GM23338 (cell line): ENCODE results near the gene MTHFD2. TPM values are rescaled to one million over a fixed set of nuclear protein-coding genes. Genes with fewer than 3 reads are reported as not detected.
A peak's percentile ranks its signal among the peaks of the same experiment; 100 is the strongest.

Source experiments
- ATAC-seq: fragments of 200-7000 bp; cut with Tn5 transposase; 3 replicates; pipeline ENCODE4 v1.9.1; 2020
- DNase-seq: peaks from one replicate; pipeline ENCODE4 v3.0.0-alpha.2; 2015; ENCODE audit warnings: low spot score
- H2AFZ ChIP-seq: fragments of 200-600 bp; sonication (generic); 2 replicates; pipeline ENCODE4 v1.8.0; 2016; ENCODE audit warnings: antibody characterized with exemption, mild to moderate bottlenecking, moderate library complexity
- H3F3A ChIP-seq: fragments of 200-600 bp; sonication (generic); replicated peaks from 2 replicates; pipeline ENCODE4 v1.8.0; 2017; ENCODE audit warnings: antibody characterized with exemption, mixed run types, low read depth
- H3K27ac ChIP-seq: fragments of 200-600 bp; sonication (generic); 2 replicates; pipeline ENCODE4 v1.6.1; 2016; ENCODE audit warnings: low read depth
- H3K27me3 ChIP-seq: fragments of 200-600 bp; sonication (generic); 2 replicates; pipeline ENCODE4 v1.8.0; 2016; ENCODE audit warnings: mild to moderate bottlenecking, mixed run types, moderate library complexity; ENCODE audit not compliant: insufficient read depth
- H3K36me3 ChIP-seq: fragments of 200-600 bp; sonication (generic); 2 replicates; pipeline ENCODE4 v1.8.0; 2016; ENCODE audit warnings: mild to moderate bottlenecking; ENCODE audit not compliant: insufficient read depth
- H3K4me1 ChIP-seq: fragments of 200-600 bp; sonication (generic); 2 replicates; pipeline ENCODE4 v1.8.0; 2016; ENCODE audit warnings: mild to moderate bottlenecking, moderate library complexity; ENCODE audit not compliant: insufficient read depth
- H3K4me2 ChIP-seq: fragments of 200-600 bp; sonication (generic); 2 replicates; pipeline ENCODE4 v1.7.1; 2017; ENCODE audit warnings: mixed run types
- H3K4me3 ChIP-seq: fragments of 200-600 bp; sonication (generic); 2 replicates; pipeline ENCODE4 v1.6.1; 2016; ENCODE audit warnings: mixed run types
- H3K79me2 ChIP-seq: fragments of 200-600 bp; sonication (generic); replicated peaks from 2 replicates; pipeline ENCODE4 v1.8.0; 2017; ENCODE audit warnings: mild to moderate bottlenecking; ENCODE audit not compliant: insufficient read depth
- H3K9me2 ChIP-seq: fragments of 200-600 bp; sonication (generic); 2 replicates; pipeline ENCODE4 v1.8.0; 2017; ENCODE audit not compliant: insufficient read depth
- H4K20me1 ChIP-seq: fragments of 200-600 bp; sonication (generic); replicated peaks from 2 replicates; pipeline ENCODE4 v1.8.0; 2017; ENCODE audit warnings: mild to moderate bottlenecking; ENCODE audit not compliant: insufficient read depth
- H3K27ac Mint-ChIP-seq: 2 replicates; pipeline ENCODE4 v1.8.0; 2020; ENCODE audit warnings: inconsistent platforms, mild to moderate bottlenecking, moderate library complexity, mixed read lengths
- H3K27me3 Mint-ChIP-seq: 3 replicates; pipeline ENCODE4 v1.8.0; 2022; ENCODE audit warnings: low read depth, mild to moderate bottlenecking, moderate library complexity, mixed read lengths, inconsistent platforms; ENCODE audit not compliant: insufficient read depth, poor library complexity
- H3K36me3 Mint-ChIP-seq: 3 replicates; pipeline ENCODE4 v1.8.0; 2021; ENCODE audit warnings: low read depth, mild to moderate bottlenecking, inconsistent platforms, moderate library complexity, mixed read lengths
- H3K4me1 Mint-ChIP-seq: 3 replicates; pipeline ENCODE4 v1.8.0; 2020; ENCODE audit warnings: mild to moderate bottlenecking, inconsistent platforms, mixed read lengths
- H3K4me3 Mint-ChIP-seq: 3 replicates; pipeline ENCODE4 v1.8.0; 2021; ENCODE audit warnings: moderate library complexity, mild to moderate bottlenecking, inconsistent platforms, mixed read lengths
- H3K9me3 Mint-ChIP-seq: 3 replicates; pipeline ENCODE4 v1.8.0; 2020; ENCODE audit warnings: moderate library complexity, mild to moderate bottlenecking, inconsistent platforms, mixed read lengths
- EZH2 ChIP-seq: fragments of 200-600 bp; sonication (generic); IDR thresholded peaks from one replicate; pipeline ENCODE4 v1.8.0; 2017; ENCODE audit warnings: antibody characterized with exemption, mild to moderate bottlenecking, low read depth; ENCODE audit not compliant: unreplicated experiment
- EZH2phosphoT487 ChIP-seq: fragments of 200-600 bp; sonication (generic); IDR thresholded peaks from one replicate; pipeline ENCODE4 v1.8.1; 2018; ENCODE audit warnings: antibody characterized with exemption; ENCODE audit not compliant: unreplicated experiment
- POLR2AphosphoS5 ChIP-seq: IDR thresholded peaks from 2 replicates; pipeline ENCODE4 v1.6.1; 2016; ENCODE audit warnings: antibody characterized with exemption, low read depth
- STAT1 ChIP-seq: IDR thresholded peaks from one replicate; pipeline ENCODE4 v1.6.1; 2016; ENCODE audit warnings: antibody characterized with exemption; ENCODE audit not compliant: unreplicated experiment
- ZNF462 ChIP-seq: fragments of 250-450 bp; sonication (Bioruptor Pico); IDR thresholded peaks from 2 replicates; pipeline ENCODE4 v1.5.0; 2020; ENCODE audit warnings: mild to moderate bottlenecking, moderate library complexity
- polyA plus RNA-seq: library from polyadenylated mRNA; unstranded; fragments of >200 nt; fragmentation: Nextera tagmentation; extraction: Ambion mirVana; gene quantifications from 2 replicates; pipeline ENCODE4 v1.2.1, GENCODE V29; 2016
- total RNA-seq: library from RNA; depleted of rRNA; stranded (reverse); fragments of >200 nt; shearing (Covaris generic); gene quantifications from 2 replicates; pipeline ENCODE4 v1.2.3, GENCODE V29; 2014

Gene MTHFD2
- total and polyA plus RNA-seq, 2 experiments from 2014 or later: 279 to 281 TPM

- TF ChIP-seq ZNF462 (CRISPR knock-in tag): no peak
Measured at GRCh38 chr2:74216642-74217041, 18.2 kb downstream of the MTHFD2 start (continued).

GRCh38 chr2:74219846-74220486 lies 21.6 kb downstream of the MTHFD2 start:
- H3K4me1 Mint-ChIP-seq: peaks cover 9% of the 10 kb centered on the region; the same call in 1 of the 3 replicates
- Histone ChIP-seq H3K4me1 (no peaks in the 10 kb centered on the region), H4K20me1 (peaks cover 39% of the 10 kb centered on the region), H3F3A (peaks cover 39% of the 10 kb centered on the region), H3K4me2 (no peak overlapping the region), H3K27ac (0 out of 2 replicates have a peak overlapping the region, but pooled peaks have one; percentile 69), H3K27me3 (no peaks in the 10 kb centered on the region), H3K79me2 (peaks cover 9% of the 10 kb centered on the region; the same call in 1 of the 2 replicates), H2AFZ (no peak overlapping the region), H3K9me2 (peaks cover 18% of the 10 kb centered on the region), H3K4me3 (no peak overlapping the region), H3K36me3 (peaks cover 30% of the 10 kb centered on the region)
- no peak for ATAC-seq
- H3K27ac Mint-ChIP-seq: no peak overlapping the region
- H3K9me3 Mint-ChIP-seq: no peaks in the 10 kb centered on the region; the same call in 2 of the 3 replicates
- no peak overlapping the region; the same call in 2 of the 3 replicates for H3K4me3 Mint-ChIP-seq
- no peak for TF ChIP-seq STAT1
- TF ChIP-seq ZNF462 (CRISPR knock-in tag): no peak
- no peak for TF ChIP-seq EZH2phosphoT487
- TF ChIP-seq POLR2AphosphoS5: no peak
- no peak for TF ChIP-seq EZH2
- DNase-seq: no peak
- H3K27me3 Mint-ChIP-seq: peaks cover 30% of the 10 kb centered on the region
- H3K36me3 Mint-ChIP-seq: peaks cover 64% of the 10 kb centered on the region
